Measurements from ENCODE around the gene KIF17. TPM values are rescaled to one million over a fixed set of nuclear protein-coding genes. Genes with fewer than 3 reads are reported as not detected.

KIF17 gene
- polyA plus RNA-seq, 1 of the 3 experiments (the other 2 are of a cell fraction), result 4.3 TPM

- peaks cover 0 to 8% of the 10 kb centered on the region in 2 experiments; a peak in 1 of 4 replicates for H3K4me1 ChIP-seq (ENCODE audit: control insufficient read depth in 1 of 2, insufficient read depth in 2 of 2, low read depth in 1 of 2, low read length in 1 of 2)
- H3K4me3 ChIP-seq (ENCODE audit: low read depth in 2 of 2, low read length in 1 of 2), result no peak overlapping the region
- no peak overlapping the region for H3K9ac ChIP-seq
- no peaks in the 10 kb centered on the region for H3K79me2 ChIP-seq (ENCODE audit: insufficient read depth)
- ChIA-PET POLR2A (no interaction called here), CTCF (interaction anchor here (0.7 to 1.4 kb wide), 3 partner anchors 15 to 483 kb away, joined by 3 to 4 read pairs (median 3); no protein-coding TSS in a partner anchor)
- no peaks in the 10 kb centered on the region for H3K9me3 ChIP-seq
- DNase-seq, result no peak
- H3F3A ChIP-seq (replicated peaks; ENCODE audit: insufficient read depth), result peaks cover 3% of the 10 kb centered on the region
- 86% methylated on average over 6 of the region's 6 CpGs for WGBS (ENCODE audit: low lambda C conversion rate)
- no peak overlapping the region for H3K27ac ChIP-seq (ENCODE audit: low read depth in 2 of 2, low read length in 1 of 2)
- H4K20me1 ChIP-seq (ENCODE audit: insufficient read depth), result no peaks in the 10 kb centered on the region
- H2AFZ ChIP-seq (ENCODE audit: low read depth), result no peak overlapping the region
- no peaks in the 10 kb centered on the region for H3K36me3 ChIP-seq (replicated peaks in 1 of 2; ENCODE audit: control insufficient read depth in 1 of 2, insufficient read depth in 2 of 2, low read length in 1 of 2)
- H3K4me2 ChIP-seq, result no peak overlapping the region
- no peaks in the 10 kb centered on the region for H3K27me3 ChIP-seq (ENCODE audit: insufficient read depth)
- H3K9me2 ChIP-seq, result no peaks in the 10 kb centered on the region
- TF ChIP-seq SMC3 (IDR thresholded peaks at IDR 0.05; ENCODE audit: low read depth, low read length), result no peak
- TF ChIP-seq TAF1 (IDR thresholded peaks at IDR 0.05; ENCODE audit: borderline replicate concordance, low read depth, low read length), result no peak
- no peak for TF ChIP-seq TEAD4 (IDR thresholded peaks at IDR 0.05; ENCODE audit: borderline replicate concordance, insufficient read depth)
- no peak for TF ChIP-seq NFIC (IDR thresholded peaks at IDR 0.05; ENCODE audit: borderline replicate concordance)
- no peak for TF ChIP-seq REST (IDR thresholded peaks at IDR 0.05; ENCODE audit: low read depth, low read length)
- TF ChIP-seq RXRA (IDR thresholded peaks at IDR 0.05; ENCODE audit: borderline replicate concordance, low read depth), result no peak
- TF ChIP-seq MAX (IDR thresholded peaks at IDR 0.05; ENCODE audit: low read depth), result no peak
- no peak for TF ChIP-seq FOXM1 (IDR thresholded peaks at IDR 0.05; ENCODE audit: low read depth)
- TF ChIP-seq POLR2AphosphoS5 (IDR thresholded peaks at IDR 0.05; ENCODE audit: low read depth, low read length), result no peak
- TF ChIP-seq FOXJ3 (CRISPR knock-in tag; IDR thresholded peaks at IDR 0.05), result no peak
- TF ChIP-seq MXI1 (IDR thresholded peaks at IDR 0.05; ENCODE audit: low read depth, low read length), result no peak
- TF ChIP-seq MEF2A (IDR thresholded peaks at IDR 0.05; ENCODE audit: borderline replicate concordance, low read depth), result no peak
- no peak for TF ChIP-seq IRF3 (IDR thresholded peaks at IDR 0.05; ENCODE audit: low read depth, low read length)
- no peak for TF ChIP-seq RCOR1 (IDR thresholded peaks at IDR 0.05; ENCODE audit: low read length)
- no peak for TF ChIP-seq EP300 (IDR thresholded peaks at IDR 0.05; ENCODE audit: borderline replicate concordance in 1 of 2, low read depth in 1 of 2, low read length in 1 of 2)
Observed at GRCh38 chr1:20712215-20712577, 5.6 kb downstream of the KIF17 start.

All from SK-N-SH (cell line).